IMR-90 (cell line): ENCODE measurements around the gene ADAMTS16.

Experiments
- BHLHE40 ChIP-seq: fragments of 150-350 bp; IDR thresholded peaks from 2 replicates; pipeline ENCODE4 v1.6.1; 2016; ENCODE audit warnings: mild to moderate bottlenecking, low read depth, low read length
- CEBPB ChIP-seq: IDR thresholded peaks from 2 replicates; pipeline ENCODE4 v1.6.1; 2012; ENCODE audit warnings: low read depth, low read length, improper control_type of control experiment
- CHD1 ChIP-seq: IDR thresholded peaks from 2 replicates; pipeline ENCODE4 v1.6.1; 2012; ENCODE audit warnings: low read depth, low read length, improper control_type of control experiment
- MAFK ChIP-seq: IDR thresholded peaks from 2 replicates; pipeline ENCODE4 v1.6.1; 2012; ENCODE audit warnings: low read depth, low read length, improper control_type of control experiment
- MAZ ChIP-seq: IDR thresholded peaks from 2 replicates; pipeline ENCODE4 v1.6.1; 2012; ENCODE audit warnings: low read depth, mild to moderate bottlenecking, low read length, improper control_type of control experiment, moderate library complexity, borderline replicate concordance
- POLR2A ChIP-seq: IDR thresholded peaks from 2 replicates; pipeline ENCODE4 v1.6.1; 2012; ENCODE audit warnings: mild to moderate bottlenecking, low read depth, low read length
- RAD21 ChIP-seq: IDR thresholded peaks from 2 replicates; pipeline ENCODE4 v1.6.1; 2012; ENCODE audit warnings: low read length, improper control_type of control experiment
- RFX5 ChIP-seq: IDR thresholded peaks from 2 replicates; pipeline ENCODE4 v1.8.0; 2012; ENCODE audit warnings: low read depth, mild to moderate bottlenecking, low read length, moderate library complexity
- SMC3 ChIP-seq: fragments of 150-350 bp; IDR thresholded peaks from 2 replicates; pipeline ENCODE4 v1.6.1; 2016; ENCODE audit warnings: low read depth, mild to moderate bottlenecking, antibody characterized with exemption, low read length, moderate library complexity
- TF ChIP-seq, protein P1 (sequence below): conservative IDR thresholded peaks from 2 replicates; pipeline ENCODE4 v1.5.1; 2012; ENCODE audit warnings: mild to moderate bottlenecking, low read depth, low read length, improper control_type of control experiment
- TF ChIP-seq, protein P2 (sequence below): fragments of 150-350 bp; IDR thresholded peaks from 2 replicates; pipeline ENCODE4 v1.6.1; 2016; ENCODE audit warnings: low read depth, mild to moderate bottlenecking, low read length, moderate library complexity, borderline replicate concordance
- TF ChIP-seq, protein P3 (sequence below): fragments of 150-350 bp; IDR thresholded peaks from 2 replicates; pipeline ENCODE4 v1.6.1; 2017; ENCODE audit warnings: mild to moderate bottlenecking, antibody characterized with exemption, low read length, low read depth

DNA sequence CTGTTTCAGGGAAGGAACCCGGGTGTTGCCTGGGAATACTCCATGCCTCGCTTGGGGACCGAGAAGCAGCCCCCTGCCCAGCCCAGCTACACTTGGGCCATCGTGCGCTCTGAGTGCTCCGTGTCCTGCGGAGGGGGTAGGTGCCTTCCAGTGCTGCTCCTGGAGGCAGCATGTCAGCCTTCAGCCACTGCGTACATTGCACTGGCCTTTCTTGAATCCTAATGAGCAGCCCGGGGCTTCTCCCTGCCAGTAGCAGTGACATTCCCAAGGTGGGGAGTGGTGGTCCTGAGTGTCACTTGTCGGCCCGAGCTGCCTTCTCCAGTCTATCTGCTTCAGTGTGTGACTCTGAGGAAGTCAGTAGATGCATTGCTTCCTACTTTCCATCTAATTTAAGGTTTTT lies 101.9 kb downstream of the ADAMTS16 start:
- TF ChIP-seq, protein P1, sequence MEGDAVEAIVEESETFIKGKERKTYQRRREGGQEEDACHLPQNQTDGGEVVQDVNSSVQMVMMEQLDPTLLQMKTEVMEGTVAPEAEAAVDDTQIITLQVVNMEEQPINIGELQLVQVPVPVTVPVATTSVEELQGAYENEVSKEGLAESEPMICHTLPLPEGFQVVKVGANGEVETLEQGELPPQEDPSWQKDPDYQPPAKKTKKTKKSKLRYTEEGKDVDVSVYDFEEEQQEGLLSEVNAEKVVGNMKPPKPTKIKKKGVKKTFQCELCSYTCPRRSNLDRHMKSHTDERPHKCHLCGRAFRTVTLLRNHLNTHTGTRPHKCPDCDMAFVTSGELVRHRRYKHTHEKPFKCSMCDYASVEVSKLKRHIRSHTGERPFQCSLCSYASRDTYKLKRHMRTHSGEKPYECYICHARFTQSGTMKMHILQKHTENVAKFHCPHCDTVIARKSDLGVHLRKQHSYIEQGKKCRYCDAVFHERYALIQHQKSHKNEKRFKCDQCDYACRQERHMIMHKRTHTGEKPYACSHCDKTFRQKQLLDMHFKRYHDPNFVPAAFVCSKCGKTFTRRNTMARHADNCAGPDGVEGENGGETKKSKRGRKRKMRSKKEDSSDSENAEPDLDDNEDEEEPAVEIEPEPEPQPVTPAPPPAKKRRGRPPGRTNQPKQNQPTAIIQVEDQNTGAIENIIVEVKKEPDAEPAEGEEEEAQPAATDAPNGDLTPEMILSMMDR: no peak
- TF ChIP-seq POLR2A: no peak
- TF ChIP-seq CEBPB: no peak
- TF ChIP-seq RFX5: no peak
- TF ChIP-seq SMC3: no peak
- TF ChIP-seq MAZ: no peak
- no peak for TF ChIP-seq RAD21
- no peak for TF ChIP-seq BHLHE40
- TF ChIP-seq CHD1: no peak
- TF ChIP-seq, protein P2, sequence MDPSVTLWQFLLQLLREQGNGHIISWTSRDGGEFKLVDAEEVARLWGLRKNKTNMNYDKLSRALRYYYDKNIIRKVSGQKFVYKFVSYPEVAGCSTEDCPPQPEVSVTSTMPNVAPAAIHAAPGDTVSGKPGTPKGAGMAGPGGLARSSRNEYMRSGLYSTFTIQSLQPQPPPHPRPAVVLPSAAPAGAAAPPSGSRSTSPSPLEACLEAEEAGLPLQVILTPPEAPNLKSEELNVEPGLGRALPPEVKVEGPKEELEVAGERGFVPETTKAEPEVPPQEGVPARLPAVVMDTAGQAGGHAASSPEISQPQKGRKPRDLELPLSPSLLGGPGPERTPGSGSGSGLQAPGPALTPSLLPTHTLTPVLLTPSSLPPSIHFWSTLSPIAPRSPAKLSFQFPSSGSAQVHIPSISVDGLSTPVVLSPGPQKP: no peak
- TF ChIP-seq, protein P3, sequence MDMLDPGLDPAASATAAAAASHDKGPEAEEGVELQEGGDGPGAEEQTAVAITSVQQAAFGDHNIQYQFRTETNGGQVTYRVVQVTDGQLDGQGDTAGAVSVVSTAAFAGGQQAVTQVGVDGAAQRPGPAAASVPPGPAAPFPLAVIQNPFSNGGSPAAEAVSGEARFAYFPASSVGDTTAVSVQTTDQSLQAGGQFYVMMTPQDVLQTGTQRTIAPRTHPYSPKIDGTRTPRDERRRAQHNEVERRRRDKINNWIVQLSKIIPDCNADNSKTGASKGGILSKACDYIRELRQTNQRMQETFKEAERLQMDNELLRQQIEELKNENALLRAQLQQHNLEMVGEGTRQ: no peak
- no peak for TF ChIP-seq MAFK
